GM20431 (cell line): ENCODE measurements around the gene ACTR3C.
"Not testable (repeated sequence)": the region's sequence is repeated elsewhere in the genome, so short reads cannot be mapped to it uniquely, and the experiment has no call there.

ENCODE experiments used
- in situ Hi-C: fragments of 300-500 bp; cut with MseI, MboI; formaldehyde crosslinking; loops from one replicate; pipeline ENCODE4 v1.15.0; 2020; ENCODE audit warnings: low sequenced_read_pairs; ENCODE audit not compliant: unreplicated experiment

Gene ACTR3C

DNA sequence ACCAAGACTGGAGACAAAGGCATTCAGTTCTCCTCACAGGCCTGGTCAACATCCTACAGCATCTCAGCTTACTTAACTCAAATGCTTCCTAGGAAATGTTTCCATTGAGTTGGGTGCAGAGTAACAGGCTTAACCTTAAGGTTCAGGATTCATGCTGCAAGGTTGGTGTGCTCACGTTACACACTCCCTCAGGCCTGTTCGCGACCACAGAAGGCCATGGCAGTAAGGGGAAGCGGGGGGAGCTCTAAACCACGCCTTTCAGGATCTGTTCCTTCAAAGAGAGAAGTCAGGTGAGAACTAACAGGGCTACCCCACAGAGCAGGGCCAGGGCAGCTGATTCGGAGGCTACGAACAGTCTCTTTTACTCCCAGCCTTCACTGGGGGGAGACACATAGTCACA is 35.5 kb downstream of the ACTR3C start:
- in situ Hi-C loops, result not testable (repeated sequence)

DNA sequence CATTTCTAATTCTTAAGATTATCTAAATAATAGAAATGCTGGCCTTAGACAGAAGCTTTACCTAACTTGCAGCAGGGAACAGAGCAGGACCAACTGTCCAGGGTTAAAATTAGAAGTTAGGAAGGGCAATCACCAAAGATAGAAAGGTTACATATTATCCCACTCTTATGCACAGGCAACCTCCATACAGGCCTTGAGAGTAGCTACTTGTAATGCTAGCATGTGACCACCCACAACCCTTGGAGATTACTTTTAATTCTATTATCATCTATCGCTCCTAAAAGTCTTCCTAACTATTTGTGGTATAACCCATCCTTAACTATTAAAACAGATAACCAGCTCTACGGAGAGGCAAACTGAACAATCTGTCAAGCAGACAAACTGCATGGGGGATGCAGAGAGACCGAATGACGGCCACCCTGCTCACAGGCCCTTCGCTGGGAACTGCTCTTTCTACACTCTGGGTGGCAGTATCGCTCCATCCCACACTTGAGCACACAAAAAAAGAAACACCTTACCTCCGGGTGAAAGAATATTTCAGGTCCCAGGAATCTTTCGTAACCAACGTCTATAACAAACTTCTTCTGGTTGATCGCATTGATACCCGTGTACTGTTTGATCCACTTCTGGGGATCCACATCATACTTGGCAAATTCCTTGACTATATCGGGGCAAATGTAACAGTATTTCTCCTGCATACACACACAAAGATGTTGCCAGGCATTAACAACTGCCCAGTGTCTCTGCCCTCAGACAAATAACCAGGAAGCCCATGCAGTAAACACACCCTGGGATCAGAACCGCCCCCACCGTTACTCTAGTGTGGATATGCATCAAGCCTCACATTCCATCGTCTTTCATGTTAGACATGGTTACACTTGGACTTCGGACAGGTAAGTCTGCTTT is 37.2 kb downstream of the ACTR3C start:
- in situ Hi-C loops, result not testable (repeated sequence)

DNA sequence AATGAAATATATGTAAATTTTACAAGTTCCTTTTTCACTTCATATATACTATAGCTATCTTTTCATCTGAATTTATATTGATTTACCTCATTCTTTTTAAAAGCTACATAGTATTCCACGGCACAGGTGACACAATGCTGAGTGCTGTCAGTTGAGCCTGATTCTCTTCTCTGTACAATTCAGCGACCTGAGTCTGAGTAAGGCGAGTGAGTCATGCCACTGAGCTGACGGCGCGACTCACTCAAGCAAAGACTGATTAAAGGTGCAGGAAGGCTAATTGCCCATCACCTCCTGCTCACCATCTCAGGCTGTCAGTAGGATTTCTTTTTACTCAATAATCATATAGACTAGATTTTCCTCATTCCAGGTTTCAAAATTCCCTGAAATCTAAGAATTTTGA is 39.7 kb downstream of the ACTR3C start:
- in situ Hi-C loops, result not testable (repeated sequence)

DNA sequence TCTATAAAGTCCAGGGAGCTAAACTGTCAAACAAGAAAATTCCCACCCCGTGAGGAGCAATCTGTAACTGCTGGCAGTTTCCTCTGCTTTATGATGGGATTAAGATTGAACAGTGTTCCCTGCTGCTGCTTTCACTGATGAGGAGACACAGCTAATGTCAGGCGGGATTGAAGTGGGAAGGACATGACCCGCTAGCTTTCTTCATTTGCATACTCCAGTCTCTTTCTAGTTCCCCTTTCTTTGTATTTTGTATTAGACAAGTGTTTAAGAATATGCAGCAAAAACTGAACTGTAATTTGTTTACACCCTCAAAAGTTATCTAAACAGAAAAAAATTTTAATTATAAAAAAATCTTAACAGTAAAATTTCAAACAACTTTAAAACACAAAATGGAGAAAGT is 40.2 kb downstream of the ACTR3C start:
- in situ Hi-C loops, result not testable (repeated sequence)

DNA sequence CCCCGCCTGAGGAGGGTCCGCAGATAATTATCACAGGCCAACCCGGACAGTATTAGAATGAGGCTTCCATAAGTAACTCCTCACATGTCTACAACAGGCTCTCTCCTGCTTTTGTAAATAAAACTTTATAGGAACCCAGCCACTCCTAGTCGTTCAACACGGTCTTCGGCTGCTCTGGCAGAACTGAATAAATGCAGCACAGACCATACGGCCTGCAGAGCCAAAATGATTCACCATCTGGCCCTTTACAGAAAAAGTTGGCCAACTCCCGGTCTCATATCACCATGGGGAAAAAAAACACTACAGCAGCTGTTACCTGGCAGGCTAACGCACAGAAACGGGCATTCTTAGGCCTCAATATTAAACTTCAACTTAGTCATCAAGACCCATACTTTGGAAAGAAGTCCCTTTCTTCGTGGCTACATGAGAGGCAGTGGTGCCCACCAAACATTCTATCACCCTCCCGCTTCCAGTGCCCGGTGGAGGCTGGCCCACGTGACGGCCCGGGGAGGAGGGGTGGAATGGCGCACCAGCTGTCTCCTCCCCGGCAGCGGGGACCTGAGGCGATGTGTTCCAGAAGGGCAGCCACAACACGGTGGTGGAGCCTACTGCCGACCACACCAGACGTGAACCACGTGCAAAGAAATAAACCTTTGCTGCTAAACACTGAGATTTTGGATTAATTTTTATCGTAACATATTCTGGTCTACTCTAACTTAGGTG is 41.5 kb downstream of the ACTR3C start:
- in situ Hi-C loops, result not testable (repeated sequence)

DNA sequence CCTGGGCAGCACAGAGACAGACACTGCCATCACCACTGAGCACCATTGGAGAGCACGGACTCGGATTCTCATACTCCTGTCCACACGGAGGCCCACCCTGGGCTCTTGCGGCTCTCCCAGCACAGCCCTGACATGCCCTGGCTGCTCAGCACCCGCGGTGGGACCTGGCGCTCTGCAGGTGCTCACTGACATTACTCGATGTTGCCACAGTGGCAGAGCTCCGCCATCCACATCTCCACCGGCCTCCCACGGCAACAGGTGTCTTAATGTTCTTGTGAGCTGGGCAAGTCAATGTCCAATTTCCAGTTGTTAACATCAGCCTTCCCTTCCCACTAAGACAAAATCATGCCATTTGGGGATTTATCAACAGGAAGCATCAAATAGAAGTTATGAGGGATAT is 45.0 kb downstream of the ACTR3C start:
- in situ Hi-C loops, result not testable (repeated sequence)

DNA sequence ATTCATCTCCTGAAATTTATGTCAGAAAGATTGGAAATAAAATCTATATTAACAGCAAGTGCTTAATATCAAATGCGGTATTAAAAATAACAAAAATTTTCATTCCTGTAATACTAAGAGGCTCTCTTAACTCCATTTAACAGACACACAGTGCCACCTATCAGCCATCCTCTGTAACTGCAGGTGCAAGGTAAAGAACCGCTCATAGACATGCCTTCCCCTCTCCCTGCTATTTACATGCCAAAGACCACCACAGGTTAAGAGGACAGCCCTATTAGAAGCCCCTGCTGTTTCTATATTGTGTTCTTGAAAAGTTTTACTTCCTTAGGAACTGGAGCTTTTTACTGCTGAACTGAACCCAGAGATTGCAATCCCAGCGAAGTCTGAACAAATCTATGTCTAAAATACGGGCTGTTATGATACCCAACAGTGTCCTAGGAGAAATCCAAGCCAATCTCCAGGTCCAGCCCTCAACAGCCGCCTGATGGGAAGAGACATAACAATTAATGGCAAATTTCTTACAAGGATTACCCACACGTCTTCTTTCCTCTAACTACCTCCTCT is 47.1 kb downstream of the ACTR3C start:
- in situ Hi-C loops, result not testable (repeated sequence)

DNA sequence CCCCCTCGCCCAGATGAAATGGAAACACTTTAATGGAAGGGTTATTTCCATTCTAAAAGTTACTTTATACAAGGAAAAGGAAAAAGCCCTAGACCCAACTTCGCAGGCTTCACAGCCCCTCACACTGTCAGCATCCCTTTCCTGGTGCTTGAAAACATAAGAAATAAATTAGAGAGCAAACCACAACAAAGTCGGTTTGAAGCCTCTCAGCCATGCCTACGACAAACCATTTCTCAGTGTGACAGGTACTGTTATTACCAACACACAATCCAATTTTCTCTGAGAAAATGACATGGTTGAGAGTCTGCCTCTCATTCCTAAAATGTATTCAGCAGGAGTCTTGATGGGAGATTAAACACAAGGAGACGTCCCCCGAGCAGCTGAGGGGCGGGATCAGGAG is 51.4 kb downstream of the ACTR3C start:
- in situ Hi-C loops, result not testable (repeated sequence)

DNA sequence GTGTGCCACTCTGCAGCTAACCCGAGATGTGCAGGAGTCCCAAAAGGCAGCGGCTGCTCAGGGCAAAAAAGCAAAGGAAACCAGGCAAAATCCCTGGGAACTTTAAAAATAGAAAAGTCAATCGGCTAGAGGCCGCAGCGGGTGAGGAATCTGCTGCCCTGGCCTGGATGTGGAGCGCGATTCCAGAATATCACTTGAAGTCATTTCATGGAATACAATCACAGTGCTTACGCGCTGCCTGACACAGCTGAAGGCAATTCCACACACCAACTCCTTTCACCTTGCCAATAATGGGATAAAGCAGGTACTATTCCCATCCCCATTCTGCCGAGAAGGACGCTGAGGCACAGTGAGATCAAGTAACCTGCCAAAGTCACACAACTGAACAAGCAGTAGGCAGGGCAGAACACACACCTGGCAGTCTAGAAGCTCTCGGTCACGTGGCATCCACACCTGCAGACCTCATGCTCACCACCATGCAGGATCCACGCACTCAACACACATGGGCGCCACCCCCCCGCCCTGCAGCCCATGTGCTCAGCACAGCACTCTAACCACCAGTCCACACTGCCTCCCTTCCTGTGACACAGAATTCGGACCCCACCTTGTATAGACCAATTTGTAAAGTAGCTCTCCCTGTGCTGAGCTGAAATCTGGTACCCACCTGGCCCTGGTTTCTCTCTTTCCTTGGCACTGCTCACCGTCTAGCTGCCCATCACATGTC is 53.1 kb downstream of the ACTR3C start:
- in situ Hi-C loops, result not testable (repeated sequence)

DNA sequence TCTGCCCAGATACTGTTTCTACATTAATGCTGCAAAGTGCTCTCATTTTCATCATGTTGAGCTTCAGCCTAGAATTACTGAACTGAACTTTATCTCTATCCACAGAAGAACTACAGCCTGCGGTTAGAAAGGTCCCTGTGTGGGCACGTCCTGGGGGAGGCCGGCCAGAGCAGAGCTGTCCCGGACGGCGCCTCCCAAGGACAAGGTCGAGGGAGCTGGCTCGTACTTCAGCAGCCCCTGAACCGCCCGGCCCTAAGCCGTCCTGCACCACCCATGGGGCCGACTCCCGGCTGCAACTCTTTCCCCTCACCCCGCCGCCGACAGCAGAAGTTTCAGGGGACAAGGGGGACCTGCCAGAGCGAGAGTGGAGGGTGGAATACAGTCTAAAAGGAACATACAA is 54.5 kb downstream of the ACTR3C start:
- in situ Hi-C loops, result not testable (repeated sequence)

DNA sequence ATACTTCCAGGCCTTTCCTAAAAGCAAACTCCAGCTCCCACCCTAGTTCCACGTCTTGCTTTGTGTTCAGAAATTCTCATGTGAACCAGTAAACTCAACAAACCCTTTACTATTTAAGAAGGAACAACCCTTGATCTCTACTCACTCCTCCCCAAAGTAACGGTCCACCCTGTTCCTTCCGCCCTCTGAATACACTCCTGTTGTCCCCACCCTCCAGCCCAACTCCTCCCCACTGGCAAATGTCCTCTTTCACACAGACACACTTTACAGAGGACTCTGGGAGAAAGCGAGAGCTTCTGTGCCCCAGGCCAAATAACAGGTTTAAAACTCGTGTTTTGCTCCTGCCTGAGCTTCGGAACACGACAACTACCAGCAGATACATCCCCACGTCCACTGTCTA is 55.1 kb downstream of the ACTR3C start:
- in situ Hi-C loops, result not testable (repeated sequence)

DNA sequence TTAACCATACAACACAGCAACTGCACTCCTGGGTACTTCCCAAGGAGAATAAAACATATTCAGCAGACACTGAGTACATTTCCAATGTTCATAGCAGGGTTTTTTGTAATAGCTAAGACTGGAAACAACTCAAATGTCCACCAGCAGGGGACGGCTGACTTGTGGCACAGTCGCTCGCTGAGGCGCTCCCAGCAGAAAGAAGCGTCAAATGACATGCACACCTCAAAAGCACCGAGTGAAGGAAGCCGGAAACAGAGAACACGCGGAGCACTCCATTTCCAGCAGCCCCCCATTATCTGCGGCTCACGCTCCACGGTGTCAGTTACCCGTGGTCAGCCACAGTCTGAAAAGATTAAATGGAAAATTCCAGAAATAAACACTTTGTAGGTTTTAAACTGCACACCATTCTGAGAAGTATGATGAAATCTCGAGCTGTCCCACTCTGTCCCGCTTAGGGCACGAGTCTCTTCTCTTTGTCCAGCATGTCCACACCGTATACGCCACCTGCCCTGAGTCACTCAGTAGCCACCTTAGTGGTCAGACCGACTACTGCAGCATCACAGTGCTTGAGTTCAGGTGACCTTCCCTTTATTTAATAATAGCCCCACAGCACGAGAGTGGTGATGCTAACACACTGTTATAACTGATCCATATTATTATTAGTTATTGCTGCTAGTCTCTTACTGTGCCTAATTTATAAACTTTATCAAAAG is 56.2 kb downstream of the ACTR3C start:
- in situ Hi-C loops, result not testable (repeated sequence)

DNA sequence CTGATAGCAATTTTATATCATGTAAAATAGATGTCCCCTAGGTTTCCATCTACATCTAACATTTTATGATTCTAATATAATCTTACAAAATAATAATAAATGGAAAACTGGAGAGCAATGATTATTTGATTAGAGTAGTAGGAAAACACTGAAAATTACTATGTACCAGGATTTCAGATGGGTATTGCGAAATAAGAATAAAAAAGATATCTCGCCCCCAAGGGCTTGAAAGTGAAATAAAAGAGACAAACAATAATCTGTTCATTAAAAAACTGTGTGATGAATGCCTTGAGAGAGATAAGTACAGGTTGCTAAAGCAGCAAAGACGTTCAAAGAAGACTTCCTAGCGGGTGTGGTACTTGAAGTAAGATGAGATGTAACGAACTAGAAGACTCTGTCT is 60.7 kb downstream of the ACTR3C start:
- in situ Hi-C loops, result not testable (repeated sequence)

DNA sequence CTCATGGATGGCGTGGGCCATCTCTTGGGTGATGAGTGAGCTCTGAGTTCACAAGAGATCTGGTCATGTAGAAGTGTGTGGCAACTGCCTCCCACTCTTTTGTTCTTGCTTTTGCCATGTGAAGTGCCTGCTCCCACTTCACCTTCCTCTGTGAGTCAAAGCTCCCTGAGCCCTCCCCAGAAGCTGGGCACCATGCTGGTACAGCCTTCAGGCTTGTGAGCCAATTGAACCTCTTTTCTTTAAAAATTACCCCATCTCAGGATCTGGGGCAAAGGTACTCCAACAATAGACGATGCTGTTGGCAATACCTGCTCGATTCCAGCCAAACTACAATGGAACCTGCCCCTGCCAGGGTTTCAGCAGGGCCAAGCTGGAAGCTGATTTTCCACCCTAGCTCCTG is 75.6 kb downstream of the ACTR3C start:
- in situ Hi-C loops, result not testable (repeated sequence)

DNA sequence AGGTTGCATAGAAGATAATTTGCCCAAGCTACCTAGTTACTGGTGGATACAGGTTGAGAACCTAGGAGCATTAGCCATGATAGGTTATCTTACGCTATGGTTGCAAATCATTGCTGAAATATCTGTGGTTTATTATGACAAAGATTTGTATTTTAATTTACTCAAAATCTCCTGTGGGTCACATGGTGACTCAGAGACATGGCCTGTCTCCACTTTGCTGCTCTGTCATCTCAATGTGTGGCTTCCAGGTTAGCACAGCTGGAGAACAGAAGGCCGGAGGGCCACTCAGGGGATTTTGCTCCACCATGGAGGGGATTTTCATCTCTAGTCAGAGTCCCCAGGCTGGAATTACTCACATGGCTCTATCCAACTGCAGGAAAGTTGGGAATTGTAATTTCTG is 78.1 kb downstream of the ACTR3C start:
- in situ Hi-C loops, result not testable (repeated sequence)

DNA sequence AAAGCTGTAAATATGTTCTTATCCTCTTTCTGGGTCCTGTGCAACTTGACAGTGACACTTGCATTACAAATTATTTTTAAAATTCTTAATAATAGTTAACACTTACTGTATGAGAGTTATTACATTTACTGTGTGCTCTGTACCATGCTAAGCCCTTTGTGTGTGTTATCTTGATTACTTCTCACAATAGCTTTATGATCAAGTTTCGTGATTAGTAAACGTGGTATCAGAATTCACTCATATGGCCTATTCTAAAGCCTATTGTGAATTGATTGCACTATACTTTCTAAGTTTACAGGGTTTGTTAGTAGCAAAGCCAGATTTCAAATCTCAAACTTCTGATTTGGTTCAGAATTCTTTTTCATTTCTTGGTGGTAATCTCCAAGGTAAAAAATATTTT is 80.4 kb downstream of the ACTR3C start:
- in situ Hi-C loops, result not testable (repeated sequence)

DNA sequence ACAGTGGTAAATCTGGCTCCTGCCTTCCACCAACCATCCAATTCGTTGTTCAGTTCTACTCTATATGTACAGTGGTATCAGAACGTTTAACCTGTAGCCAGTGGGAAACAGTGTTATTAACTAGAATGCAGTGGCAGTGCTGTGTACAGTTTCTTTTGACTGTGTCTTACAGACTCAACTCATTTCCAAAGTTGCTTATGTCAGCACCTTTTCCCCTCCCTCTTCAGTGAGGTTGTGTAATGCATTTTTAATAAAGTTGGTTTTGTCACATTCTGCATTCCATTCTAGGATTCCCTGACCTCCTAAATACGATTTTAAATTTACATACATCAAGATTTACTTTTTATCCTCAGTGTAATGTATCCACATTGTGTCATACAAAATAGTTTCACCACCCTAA is 97.9 kb downstream of the ACTR3C start:
- in situ Hi-C loops, result not testable (repeated sequence)

DNA sequence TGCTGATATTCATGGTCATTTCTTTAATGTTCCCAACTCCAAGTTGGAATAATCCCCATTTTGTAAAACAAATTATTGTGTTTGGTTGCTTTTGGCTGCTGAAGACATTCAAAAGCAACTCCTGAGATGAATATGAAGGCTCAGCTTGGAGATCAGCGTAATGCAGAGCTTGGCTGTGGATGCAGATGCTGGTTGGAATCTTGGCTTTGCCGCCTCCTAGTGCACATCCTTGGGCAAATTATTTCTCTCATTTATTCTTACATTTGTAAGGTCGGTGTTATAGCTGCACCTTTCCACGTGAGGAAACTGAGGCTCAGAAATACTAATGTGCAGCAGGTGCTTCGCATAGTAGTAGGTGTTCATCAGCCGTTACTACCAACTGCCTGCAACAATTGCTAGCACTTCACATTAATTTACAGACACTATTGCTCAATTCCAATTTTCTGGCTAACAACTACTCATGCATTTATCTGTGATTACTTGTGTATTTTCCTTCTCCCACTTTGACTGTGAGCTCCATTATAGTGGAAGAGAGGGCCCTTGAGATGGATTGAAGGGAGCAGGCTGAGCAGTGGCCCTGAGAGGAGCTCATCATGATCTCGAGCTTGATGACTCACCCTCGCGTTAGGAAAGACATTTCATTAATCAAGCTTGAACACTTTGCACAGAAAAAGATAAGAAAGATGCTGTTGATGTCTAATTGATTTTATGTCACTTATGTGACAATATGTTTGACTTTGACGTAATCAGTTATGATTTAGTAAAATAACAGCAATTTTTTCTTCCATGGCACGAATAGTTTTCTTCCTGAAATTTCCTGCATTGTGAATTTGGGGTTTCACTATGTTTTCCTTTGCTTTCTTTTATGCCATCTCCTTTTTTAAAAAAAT is 101.0 kb downstream of the ACTR3C start:
- in situ Hi-C loops, result not testable (repeated sequence)

DNA sequence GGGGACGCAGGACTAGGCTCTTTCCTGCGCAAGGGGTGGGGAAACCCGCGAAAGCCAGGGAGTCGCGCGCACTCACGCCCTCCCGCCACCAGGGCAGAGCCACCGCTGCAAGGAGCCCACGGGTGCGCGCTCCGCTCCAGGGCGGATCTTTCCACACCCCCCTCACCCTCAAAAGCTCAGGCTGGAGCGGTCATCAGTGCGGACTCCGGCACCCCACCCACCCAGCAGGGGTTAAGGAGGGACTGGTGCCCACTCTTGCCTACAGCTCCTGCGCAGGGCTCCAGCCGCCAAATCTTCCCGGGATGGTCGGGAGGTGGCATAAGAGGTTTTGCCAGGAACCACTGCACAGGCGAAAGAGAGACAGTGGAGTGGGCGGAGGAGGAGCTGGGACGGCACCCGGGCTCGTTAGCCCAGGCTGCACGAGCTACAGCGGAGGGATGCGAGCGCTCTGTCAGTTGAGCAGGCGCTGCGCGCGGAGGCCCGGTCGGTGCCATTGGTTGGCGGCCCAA is 102.6 kb downstream of the ACTR3C start:
- in situ Hi-C loops, result not testable (repeated sequence)
